HFF-Myc (cell line): Measurements from ENCODE around the gene IFNA4.
"Not testable (repeated sequence)": the region's sequence is repeated elsewhere in the genome, so short reads cannot be mapped to it uniquely, and the experiment has no call there.

Experiments used
- DNase-seq: peaks from one replicate; pipeline ENCODE4 v3.0.0-alpha.2; 2011; ENCODE audit warnings: low read depth; ENCODE audit errors: extremely low read depth
- H3K4me3 ChIP-seq: replicated peaks from 2 replicates; pipeline ENCODE4 v1.5.1; 2011; ENCODE audit warnings: low read depth, mild to moderate bottlenecking, control low read depth, low read length
- CTCF ChIP-seq: IDR thresholded peaks from 2 replicates; pipeline ENCODE4 v1.5.1; 2012; ENCODE audit warnings: mild to moderate bottlenecking, low read depth, low read length, control low read depth; ENCODE audit errors: missing control alignments

Gene IFNA4

GRCh38 chr9:21172156-21172555 lies 15.2 kb downstream of the IFNA4 start:
- no peak overlapping the region for H3K4me3 ChIP-seq
- TF ChIP-seq CTCF, result no peak
- DNase-seq, result no peak

DNA sequence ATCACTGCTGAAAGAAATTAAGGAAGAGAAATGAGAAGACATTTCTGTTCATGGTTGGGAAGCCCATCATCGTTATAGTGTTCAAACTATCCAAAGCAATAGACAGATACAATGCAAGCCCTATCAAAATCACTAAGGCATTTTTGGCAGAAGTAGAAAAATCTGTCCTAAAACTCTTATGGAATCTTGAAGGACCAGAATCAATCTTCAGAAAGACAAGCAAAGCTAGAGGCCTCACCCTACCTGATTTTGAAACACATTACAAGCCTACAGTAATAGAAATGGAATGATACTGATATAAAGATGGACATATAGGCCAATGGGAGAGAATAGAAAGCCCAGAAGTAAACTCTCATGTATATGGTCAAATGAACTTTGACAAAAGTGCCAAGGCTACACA lies 16.0 kb downstream of the IFNA4 start:
- H3K4me3 ChIP-seq, result no peak overlapping the region
- no peak for TF ChIP-seq CTCF
- no peak for DNase-seq

DNA sequence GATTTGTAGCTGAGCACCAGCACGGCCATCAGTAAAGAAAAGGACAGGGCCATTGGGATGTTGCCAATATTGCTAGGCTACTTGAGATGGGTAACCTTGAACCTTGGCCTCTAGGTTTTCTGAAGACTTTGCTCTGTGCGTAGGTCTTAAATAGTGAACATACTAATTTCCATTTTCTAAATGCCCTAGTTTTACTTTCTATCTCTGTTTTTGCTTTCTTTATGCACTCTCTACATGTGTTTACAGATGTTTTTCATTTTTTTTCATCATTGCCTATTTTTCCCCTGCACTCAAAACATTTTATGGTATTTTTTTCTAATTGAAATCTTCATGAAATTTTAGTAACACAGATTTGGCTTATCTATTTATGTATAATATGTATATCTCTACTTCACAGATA lies 20.8 kb downstream of the IFNA4 start, which contains the start of gene IFNA21:
IFNA21 (minus strand) TSS at position 101 of the 400 bp plus-strand sequence; CDS start at position 53, 48 bp downstream.
- H3K4me3 ChIP-seq, DNase-seq: not testable (repeated sequence)

- no peak for DNase-seq
- no peak for TF ChIP-seq CTCF
- no peak overlapping the region for H3K4me3 ChIP-seq
Measured at GRCh38 chr9:21165516-21165915, 21.9 kb downstream of the IFNA4 start.

DNA sequence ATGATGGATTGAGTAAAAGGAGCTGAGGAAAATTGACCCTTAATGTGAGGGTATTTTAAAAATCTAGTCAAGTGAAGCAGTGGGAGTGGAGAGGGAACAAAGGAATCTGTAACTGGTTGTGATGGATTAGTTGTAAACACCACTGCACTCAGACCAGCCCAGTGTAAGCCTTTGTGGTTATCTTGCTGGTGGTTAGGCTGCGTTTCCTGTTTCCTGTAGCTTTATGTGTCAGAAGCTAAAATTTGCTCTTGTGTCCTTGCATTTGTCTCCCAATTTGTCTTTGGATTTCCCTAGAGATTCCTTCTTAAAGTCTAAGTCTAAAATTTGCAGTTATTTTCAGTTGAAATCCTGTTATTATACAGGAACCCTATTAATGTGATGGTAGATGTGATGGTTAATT lies 27.2 kb downstream of the IFNA4 start:
- DNase-seq, result no peak
- H3K4me3 ChIP-seq, result no peak overlapping the region
- TF ChIP-seq CTCF, result no peak

DNA sequence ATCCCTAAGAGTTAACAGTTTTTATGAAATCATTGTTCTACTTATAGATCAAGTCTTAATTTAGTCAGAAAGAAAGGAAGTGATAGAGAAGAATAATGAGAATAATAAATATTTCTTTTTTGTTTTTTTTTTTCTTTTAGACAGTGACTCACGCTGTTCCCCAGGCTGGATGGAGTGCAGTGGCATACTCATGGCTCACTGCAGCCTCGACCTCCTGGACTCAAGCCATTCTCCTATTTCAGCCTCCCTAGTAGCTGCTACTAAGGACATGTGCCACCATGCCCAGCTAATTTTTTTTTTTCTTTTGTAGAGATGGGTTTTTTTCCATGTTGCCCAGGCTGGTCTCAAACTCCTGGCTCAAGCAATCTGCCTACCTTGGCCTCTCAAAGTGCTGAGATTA lies 31.9 kb downstream of the IFNA4 start:
- no peak for TF ChIP-seq CTCF
- no peak for DNase-seq
- no peak overlapping the region for H3K4me3 ChIP-seq

- no peak for DNase-seq
- TF ChIP-seq CTCF, result no peak
- H3K4me3 ChIP-seq, result no peak overlapping the region
Measured at GRCh38 chr9:21154018-21154608, 33.3 kb downstream of the IFNA4 start.
